GM18526 (cell line): ENCODE measurements around the gene FAM241B.

ENCODE experiments used
- POLR2A ChIP-seq: IDR thresholded peaks from 3 replicates; pipeline ENCODE4 v1.6.1; 2011; ENCODE audit not compliant: insufficient read length; ENCODE audit errors: extremely low read depth

Gene FAM241B

GRCh38 chr10:69629897-69630650 lies at the start of gene FAM241B:
Gene FAM241B, plus strand, starts transcription at chr10:69630247. Its CDS starts 1,497 bp downstream, at chr10:69631744.
- TF ChIP-seq POLR2A: no peak

- TF ChIP-seq POLR2A: no peak
These were observed 49.6 kb upstream of the FAM241B start for GRCh38 chr10:69580435-69580834.

GRCh38 chr10:69583106-69583505 lies 46.9 kb upstream of the FAM241B start:
- no peak for TF ChIP-seq POLR2A

- TF ChIP-seq POLR2A: no peak
These were observed 45.4 kb upstream of the FAM241B start for GRCh38 chr10:69584624-69585023.

- TF ChIP-seq POLR2A: no peak
These were observed 41.7 kb upstream of the FAM241B start for GRCh38 chr10:69588358-69588757.

- TF ChIP-seq POLR2A: no peak
These were observed 29.2 kb upstream of the FAM241B start for GRCh38 chr10:69600761-69601330.

- no peak for TF ChIP-seq POLR2A
These were observed 21.0 kb upstream of the FAM241B start for GRCh38 chr10:69609077-69609476.

- no peak for TF ChIP-seq POLR2A
These were observed 17.3 kb upstream of the FAM241B start for GRCh38 chr10:69612760-69613159.

- no peak for TF ChIP-seq POLR2A
These were observed 15.9 kb upstream of the FAM241B start for GRCh38 chr10:69614130-69614529.

GRCh38 chr10:69616358-69616757 lies 13.7 kb upstream of the FAM241B start:
- TF ChIP-seq POLR2A: no peak

- TF ChIP-seq POLR2A: no peak
These were observed 11.3 kb upstream of the FAM241B start for GRCh38 chr10:69618746-69619145.

GRCh38 chr10:69619626-69620025 lies 10.4 kb upstream of the FAM241B start:
- no peak for TF ChIP-seq POLR2A

GRCh38 chr10:69620625-69621024 lies 9.4 kb upstream of the FAM241B start:
- no peak for TF ChIP-seq POLR2A

- TF ChIP-seq POLR2A: no peak
These were observed 5.7 kb upstream of the FAM241B start for GRCh38 chr10:69624245-69624786.

GRCh38 chr10:69626826-69627225 lies 3.2 kb upstream of the FAM241B start:
- TF ChIP-seq POLR2A: no peak

GRCh38 chr10:69628891-69629290 lies 1.2 kb upstream of the FAM241B start:
- no peak for TF ChIP-seq POLR2A
